HG03439 (cell line): ENCODE results near the gene RPS23.
"Not testable (repeated sequence)": the region's sequence is repeated elsewhere in the genome, so short reads cannot be mapped to it uniquely, and the experiment has no call there.

Experiments
- ATAC-seq: cut with Tn5 transposase; IDR thresholded peaks from one replicate; pipeline ENCODE4 v1.9.1; 2021; ENCODE audit warnings: mild to moderate bottlenecking, moderate library complexity; ENCODE audit not compliant: unreplicated experiment

The RPS23 gene

GRCh38 chr5:82290908-82291307 is 12.8 kb upstream of the RPS23 start:
- ATAC-seq: no peak

DNA sequence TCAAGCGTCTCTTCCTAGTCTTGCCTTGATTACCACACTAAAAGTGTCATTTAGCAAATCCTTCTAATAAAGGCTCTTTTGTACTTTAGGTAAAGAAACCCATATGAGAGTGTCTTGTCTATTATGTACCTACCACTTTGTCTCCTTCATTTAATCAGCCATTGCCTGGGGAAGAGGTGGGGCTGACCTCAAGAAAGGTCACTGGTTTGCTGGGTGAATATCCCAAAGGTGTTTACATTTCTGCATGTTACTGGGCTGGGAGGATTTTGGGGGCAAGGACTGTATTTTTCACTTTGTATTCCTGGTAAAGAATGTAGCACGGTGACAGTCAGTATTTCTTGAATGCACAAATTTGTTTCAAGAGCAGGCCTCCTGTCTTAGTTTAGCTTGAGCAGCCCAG is 11.9 kb upstream of the RPS23 start:
- no peak for ATAC-seq

DNA sequence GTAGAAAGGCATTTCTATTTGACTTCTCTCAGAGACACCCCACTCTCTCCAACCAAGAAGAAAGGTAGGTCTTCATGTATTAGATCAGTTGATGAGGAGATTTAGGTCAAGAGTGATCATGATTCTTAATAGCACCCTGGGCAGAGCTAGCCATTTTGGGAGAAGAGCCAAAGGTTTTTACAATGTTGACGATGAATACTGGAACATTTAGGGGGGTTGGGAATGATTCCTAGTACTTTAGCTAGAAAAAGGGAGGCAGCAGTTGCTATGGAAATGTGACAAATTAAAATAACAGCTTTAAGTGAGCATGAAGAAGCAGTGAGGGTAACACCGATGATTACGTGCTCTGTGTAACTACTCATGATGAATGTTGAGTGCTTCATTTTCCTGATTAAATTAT is 9.5 kb upstream of the RPS23 start:
- ATAC-seq: no peak

DNA sequence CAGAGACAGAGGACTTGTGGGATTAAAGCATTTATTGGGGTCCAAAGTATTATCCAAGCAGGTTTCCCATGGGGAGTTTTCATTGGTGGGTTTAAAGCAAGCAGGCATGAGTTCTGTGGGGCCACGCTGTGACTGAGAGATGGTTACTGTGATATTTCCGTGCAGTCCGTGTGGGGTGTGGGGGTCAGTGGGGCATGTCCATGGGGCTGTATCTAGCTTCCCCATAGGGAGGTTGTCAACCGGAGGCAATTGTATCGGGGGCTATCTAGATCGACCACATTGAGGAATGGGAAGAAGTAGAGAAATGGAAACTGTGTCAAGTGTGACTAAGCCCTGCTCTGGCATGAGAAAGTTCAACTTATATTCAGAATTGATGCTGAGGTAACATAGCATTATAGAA is 7.1 kb upstream of the RPS23 start:
- no peak for ATAC-seq

DNA sequence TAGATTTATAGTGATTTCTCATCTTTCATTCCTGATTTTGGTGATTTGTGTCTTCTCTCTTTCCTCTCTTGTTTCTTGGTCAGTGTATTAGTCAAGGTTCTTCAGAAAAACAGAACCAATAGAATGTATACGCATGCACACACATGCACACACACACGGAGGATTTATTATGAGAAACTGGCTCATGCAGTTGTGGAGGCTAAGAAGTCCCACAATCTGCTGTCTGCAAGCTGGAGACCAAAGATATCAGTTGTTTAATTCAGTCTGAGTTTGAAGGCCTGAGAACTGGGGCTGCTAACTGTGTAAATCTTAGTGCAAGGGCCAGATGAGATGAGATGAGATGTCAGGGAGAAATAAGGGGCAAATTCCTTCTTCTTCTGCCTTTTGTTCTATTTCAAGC is 5.7 kb upstream of the RPS23 start:
- no peak for ATAC-seq

DNA sequence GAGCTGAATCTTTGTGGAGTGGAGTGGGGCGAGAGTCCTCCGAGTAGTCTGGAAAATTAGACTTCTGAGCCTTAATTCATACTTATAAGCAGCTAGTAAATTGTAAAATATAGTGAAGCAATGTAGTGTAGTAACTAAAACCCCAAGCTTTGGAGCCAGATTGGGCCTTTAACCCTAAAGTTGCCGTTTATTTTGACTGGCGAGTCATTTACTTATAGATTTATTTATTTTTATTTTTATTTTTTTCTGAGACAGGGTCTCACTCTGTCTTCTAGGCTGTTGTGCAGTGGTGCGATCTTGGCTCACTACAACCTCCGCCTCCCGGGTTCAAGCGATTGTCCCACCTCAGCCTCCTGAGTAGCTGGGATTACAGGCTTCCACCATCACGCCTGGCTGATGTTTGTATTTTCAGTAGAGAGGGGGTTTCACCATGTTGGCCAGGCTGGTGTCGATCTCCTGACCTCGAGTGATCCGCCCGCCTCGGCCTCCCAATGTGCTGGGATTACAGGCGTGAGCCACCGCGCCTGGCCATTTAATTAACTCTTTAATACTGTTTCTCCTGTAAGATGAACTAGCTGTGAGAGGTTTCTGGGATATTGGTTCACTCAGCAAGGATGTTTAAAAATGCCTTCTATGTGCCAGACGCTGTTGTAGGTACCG is 687 bp upstream of the RPS23 start:
- no peak for ATAC-seq

DNA sequence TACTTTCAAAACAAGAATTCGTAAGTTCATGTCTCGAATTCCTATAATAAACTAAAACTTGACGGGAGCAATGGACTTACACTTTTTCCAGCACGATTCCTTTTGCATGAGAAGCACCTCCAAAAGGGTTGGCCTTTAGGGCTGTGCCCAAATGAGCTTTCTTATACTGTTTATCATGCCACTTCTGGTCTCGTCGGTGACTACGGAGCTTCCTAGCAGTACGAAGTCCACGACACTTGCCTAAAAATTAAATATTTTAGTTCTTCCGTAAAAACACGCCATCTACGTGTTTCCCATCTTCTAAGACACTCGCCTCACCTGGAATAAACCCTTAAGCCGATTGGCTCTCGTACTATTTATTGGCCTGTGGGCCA is 554 bp downstream of the RPS23 start:
- ATAC-seq: no peak

DNA sequence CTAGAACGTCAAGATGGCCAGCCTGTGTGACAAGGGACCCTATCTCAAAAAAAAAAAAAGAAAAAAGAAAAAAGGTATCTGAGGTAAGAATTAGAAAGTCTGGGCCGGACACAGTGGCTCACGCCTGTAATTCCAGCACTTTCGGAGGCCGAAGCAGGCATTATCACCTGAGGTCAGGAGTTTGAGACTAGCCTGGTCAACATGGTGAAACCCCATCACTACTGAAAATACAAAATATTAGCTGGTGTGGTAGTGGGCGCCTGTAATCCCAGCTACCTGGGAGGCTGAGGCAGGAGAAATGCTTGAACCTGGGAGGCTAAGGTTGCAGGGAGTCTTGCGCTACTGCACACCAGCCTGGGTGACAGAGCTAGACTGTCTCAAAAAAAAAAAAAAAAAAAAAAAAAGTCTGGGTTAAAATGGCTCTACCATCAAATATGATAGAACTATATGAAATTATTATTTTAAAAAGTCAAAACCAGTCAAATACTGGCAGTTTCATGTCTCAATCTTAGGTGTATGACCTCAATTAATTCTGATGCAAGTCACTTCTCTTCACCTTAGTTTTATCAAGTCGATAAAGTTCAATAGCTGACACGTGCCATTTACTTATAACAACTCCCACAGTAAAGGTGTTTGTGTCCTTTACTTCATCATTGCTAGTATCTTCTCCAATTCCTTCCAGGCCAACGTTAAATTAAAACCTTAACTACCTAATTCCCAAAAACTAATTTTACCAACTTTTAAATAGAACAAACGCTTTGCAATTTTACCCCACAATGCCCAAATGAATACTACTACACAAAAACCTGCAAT is 1.1 kb downstream of the RPS23 start:
- no peak for ATAC-seq

DNA sequence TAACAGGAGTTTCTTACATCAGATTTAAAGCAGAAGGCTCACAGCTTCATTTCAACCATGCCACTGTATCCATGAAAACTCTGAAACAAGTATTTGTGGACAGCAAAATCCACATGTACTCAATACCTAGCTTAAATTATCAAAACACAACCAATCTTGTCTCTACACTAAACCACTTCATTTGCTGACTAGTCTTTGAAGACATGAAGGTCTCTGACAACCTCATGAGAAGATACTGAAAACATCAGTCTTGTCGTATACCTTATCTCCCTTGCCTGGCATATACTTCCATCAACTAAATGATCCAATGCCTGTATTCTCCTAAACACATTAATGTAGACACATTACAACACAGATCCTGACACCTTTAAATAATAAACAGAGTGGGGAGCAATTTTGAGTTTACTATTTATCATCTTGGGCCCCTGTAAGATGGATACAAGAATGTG is 2.9 kb downstream of the RPS23 start:
- ATAC-seq: no peak

GRCh38 chr5:82274343-82275211 is 3.6 kb downstream of the RPS23 start:
- ATAC-seq: no peak

- not testable (repeated sequence) for ATAC-seq
These were observed 4.7 kb downstream of the RPS23 start for GRCh38 chr5:82273426-82273825.

DNA sequence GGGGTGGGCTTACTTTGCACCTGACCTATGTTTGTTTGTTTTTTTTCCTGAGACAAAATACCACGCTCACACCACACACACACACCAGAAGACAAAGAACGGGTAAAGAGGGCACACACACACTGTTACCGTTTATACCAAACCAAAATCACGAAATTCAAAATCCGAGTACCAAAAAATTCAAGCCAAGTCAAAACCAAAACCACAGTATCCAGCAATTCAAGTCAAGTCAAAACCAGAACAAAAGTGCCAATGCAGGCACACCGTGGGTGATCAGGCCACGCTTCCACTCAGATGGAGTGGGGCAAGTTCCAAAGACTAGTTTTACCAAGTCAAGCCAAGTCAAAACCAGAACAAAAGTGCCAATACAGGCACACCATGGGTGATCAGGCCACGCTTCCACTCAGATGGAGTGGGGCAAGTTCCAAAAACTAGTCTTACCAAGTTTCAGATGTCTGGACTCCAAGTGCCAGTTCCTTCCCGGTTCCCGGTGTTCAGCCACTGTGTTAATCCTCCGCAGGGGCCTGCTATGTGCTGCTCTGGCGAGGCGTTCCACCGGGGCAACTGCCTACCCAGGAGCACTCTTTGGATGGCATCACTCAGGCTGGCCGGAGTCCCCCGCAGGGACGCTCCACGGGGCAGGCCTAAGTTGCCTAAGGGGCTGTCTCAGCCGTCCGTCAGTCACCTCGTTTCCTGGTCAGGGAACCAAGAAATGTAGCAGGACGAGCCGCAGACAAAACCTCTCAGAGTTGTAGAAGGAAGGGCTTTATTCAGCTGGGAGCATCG is 5.4 kb downstream of the RPS23 start:
- not testable (repeated sequence) for ATAC-seq

- ATAC-seq: not testable (repeated sequence)
These were observed 8.8 kb downstream of the RPS23 start for GRCh38 chr5:82269363-82269762.

GRCh38 chr5:82267297-82267933 is 10.7 kb downstream of the RPS23 start:
- ATAC-seq: not testable (repeated sequence)

DNA sequence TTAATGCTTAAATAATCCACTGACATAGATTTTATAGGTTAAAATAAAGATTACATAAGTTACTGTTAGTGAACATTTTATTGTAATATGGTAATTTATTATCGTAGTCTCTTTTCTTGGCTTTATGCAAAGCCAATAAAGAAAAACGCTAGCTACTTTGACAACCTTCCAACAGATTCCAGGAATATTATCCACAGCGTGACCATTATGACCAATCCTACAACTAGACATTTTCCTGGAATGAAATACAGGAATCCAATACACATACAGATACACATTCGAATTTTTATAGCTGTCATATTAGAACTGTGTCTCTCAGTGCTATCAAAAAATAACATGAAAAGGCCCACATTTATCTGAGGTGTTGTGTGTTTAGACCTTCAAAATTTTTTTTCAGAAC is 13.1 kb downstream of the RPS23 start:
- no peak for ATAC-seq

GRCh38 chr5:82259172-82259800 is 18.9 kb downstream of the RPS23 start:
- no peak for ATAC-seq

DNA sequence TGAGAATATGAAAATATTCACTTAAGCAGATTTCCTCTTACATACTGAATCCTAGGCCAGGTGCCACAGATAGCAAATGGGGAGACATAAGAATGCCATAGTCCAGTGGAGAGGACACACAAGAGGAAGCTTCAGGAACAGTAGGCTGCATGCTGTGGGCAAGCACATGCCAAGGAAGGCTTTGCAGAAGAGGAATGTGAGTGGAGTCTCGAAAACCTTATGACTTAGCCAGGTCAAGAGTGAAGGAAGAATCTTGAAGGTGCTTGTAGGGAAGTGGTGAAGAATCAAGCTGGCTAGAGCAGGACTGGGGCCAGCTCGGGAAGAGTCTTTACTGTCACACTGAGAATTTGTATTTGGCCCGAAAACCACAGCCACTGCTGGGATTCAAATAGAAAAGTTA is 20.4 kb downstream of the RPS23 start:
- no peak for ATAC-seq

DNA sequence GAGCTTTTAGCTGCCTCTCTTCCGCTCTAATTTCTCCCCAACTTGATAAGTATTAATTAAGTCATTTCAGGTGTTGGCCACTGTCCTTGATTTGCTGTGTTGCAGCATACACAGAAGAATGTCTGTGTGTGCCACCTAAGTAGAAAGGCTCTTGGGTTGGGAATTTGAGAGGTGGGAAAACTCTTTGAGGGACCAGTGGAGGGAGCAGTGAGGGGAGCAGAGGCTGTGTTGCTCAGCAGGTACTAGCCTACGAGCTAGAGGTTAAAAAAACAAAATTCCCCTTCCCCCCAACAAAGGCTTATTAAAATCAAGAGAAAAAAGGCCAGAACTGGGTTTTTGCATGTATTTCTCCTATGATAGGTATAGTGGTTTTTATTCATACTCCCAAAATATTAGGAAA is 20.9 kb downstream of the RPS23 start:
- no peak for ATAC-seq

- no peak for ATAC-seq
These were observed 22.3 kb downstream of the RPS23 start for GRCh38 chr5:82255844-82256243.

DNA sequence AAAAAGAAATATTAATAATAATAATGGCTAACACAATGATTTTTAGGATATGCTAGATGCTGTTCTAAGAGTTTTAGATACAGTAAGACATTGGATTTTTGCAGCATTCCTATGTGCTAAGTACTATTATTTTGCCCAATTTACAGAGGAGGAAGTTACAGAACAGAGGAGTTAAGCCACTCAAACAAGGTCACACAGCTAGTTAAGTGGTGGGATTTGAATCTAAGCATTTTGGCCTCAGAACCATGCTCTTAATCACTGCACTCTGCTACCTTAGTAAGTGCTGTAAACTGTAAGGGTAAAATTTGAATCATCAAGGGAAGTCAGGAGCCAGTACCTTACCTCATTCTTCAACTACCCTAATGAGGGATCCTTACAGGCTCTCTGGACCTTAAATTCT is 25.4 kb downstream of the RPS23 start:
- no peak for ATAC-seq
